IMR-90 (cell line): Measurements from ENCODE around the gene ARHGAP10. TPM values are rescaled to one million over a fixed set of nuclear protein-coding genes. Genes with fewer than 3 reads are reported as not detected.

ENCODE experiments used
- ATAC-seq: fragments of 200-7000 bp; cut with Tn5 transposase; 2 replicates; pipeline ENCODE4 v1.9.1; 2020; ENCODE audit warnings: low read depth, mild to moderate bottlenecking, moderate library complexity
- BruUV-seq: library from RNA; stranded (reverse); fragments of 400-500 nt; replicated peaks from 2 replicates; lab custom pipeline; 2021; lab: Mats Ljungman, UMichigan
- CTCF ChIA-PET: fragments of 300-600 bp; formaldehyde crosslinking; extraction: SDS; loops from one replicate; lab custom pipeline; 2021; ENCODE audit warnings: antibody characterized with exemption; lab: Yijun Ruan, JAX
- POLR2A ChIA-PET: fragments of 300-600 bp; sonication (Branson Sonifier 250); formaldehyde crosslinking; loops from one replicate; lab custom pipeline; 2022; ENCODE audit warnings: antibody characterized with exemption; ENCODE audit not compliant: unreplicated experiment; lab: Charles Lee
- DNase-seq: peaks from one replicate; pipeline ENCODE4 v3.0.0; 2013
- H2AFZ ChIP-seq: replicated peaks from 2 replicates; pipeline ENCODE3; 2013; ENCODE audit warnings: low read length, mild to moderate bottlenecking; ENCODE audit not compliant: poor library complexity
- H2AK5ac ChIP-seq: 2 replicates; pipeline ENCODE4 v1.6.1; 2013; ENCODE audit warnings: low read depth, low read length, inconsistent platforms
- H2AK9ac ChIP-seq: replicated peaks from 2 replicates; pipeline ENCODE3; 2013; ENCODE audit warnings: mild to moderate bottlenecking, low read depth, low read length, moderate library complexity; ENCODE audit not compliant: poor library complexity
- H2BK120ac ChIP-seq: 2 replicates; pipeline ENCODE4 v1.6.1; 2013; ENCODE audit warnings: low read depth, low read length, inconsistent platforms
- H2BK15ac ChIP-seq: 3 replicates; pipeline ENCODE4 v1.6.1; 2013; ENCODE audit warnings: low read depth, low read length, inconsistent platforms
- H2BK20ac ChIP-seq: 2 replicates; pipeline ENCODE4 v1.6.1; 2013; ENCODE audit warnings: low read depth, mild to moderate bottlenecking, inconsistent platforms, low read length, moderate library complexity
- H2BK5ac ChIP-seq: 2 replicates; pipeline ENCODE4 v1.6.1; 2013; ENCODE audit warnings: mild to moderate bottlenecking, low read depth, low read length, inconsistent platforms; ENCODE audit not compliant: poor library complexity, severe bottlenecking
- H3K14ac ChIP-seq: replicated peaks from 2 replicates; pipeline ENCODE4 v1.6.1; 2013; ENCODE audit warnings: low read depth, low read length, inconsistent platforms
- H3K18ac ChIP-seq: 2 replicates; pipeline ENCODE4 v1.6.1; 2013; ENCODE audit warnings: low read depth, low read length, control low read depth
- H3K23ac ChIP-seq: 2 replicates; pipeline ENCODE4 v1.6.1; 2013; ENCODE audit warnings: low read depth, low read length, inconsistent platforms
- H3K27ac ChIP-seq: 2 replicates; pipeline ENCODE4 v1.5.1; 2013; ENCODE audit warnings: mild to moderate bottlenecking, control low read depth, low read length; ENCODE audit not compliant: insufficient read depth
- H3K27me3 ChIP-seq: 2 replicates; pipeline ENCODE4 v1.6.1; 2013; ENCODE audit warnings: low read length; ENCODE audit not compliant: control insufficient read depth, insufficient read depth
- H3K36me3 ChIP-seq: 2 replicates; pipeline ENCODE4 v1.6.1; 2013; ENCODE audit warnings: low read length, mixed read lengths; ENCODE audit not compliant: control insufficient read depth, insufficient read depth
- H3K4ac ChIP-seq: 2 replicates; pipeline ENCODE4 v1.6.1; 2013; ENCODE audit warnings: low read depth, low read length, inconsistent platforms
- H3K4me1 ChIP-seq: 2 replicates; pipeline ENCODE4 v1.6.1; 2013; ENCODE audit warnings: low read length, mixed read lengths; ENCODE audit not compliant: control insufficient read depth, insufficient read depth
- H3K4me2 ChIP-seq: 2 replicates; pipeline ENCODE4 v1.6.1; 2013; ENCODE audit warnings: low read depth, mild to moderate bottlenecking, control low read depth, low read length, moderate library complexity
- H3K4me3 ChIP-seq: 2 replicates; pipeline ENCODE4 v1.5.1; 2013; ENCODE audit warnings: low read depth, mild to moderate bottlenecking, control low read depth, low read length, moderate library complexity; ENCODE audit not compliant: insufficient read depth
- H3K56ac ChIP-seq: 2 replicates; pipeline ENCODE4 v1.6.1; 2013; ENCODE audit warnings: low read length, inconsistent platforms; ENCODE audit not compliant: insufficient read depth; ENCODE audit errors: extremely low read depth
- H3K79me1 ChIP-seq, 2 experiments: 2 replicates each; pipeline ENCODE4 v1.6.1; 2013; ENCODE audit warnings: low read length in 2 of 2, inconsistent platforms in 1 of 2, low read depth in 1 of 2
- H3K9ac ChIP-seq: 2 replicates; pipeline ENCODE4 v1.6.1; 2013; ENCODE audit warnings: low read depth, low read length, control low read depth
- H3K9me1 ChIP-seq: 2 replicates; pipeline ENCODE4 v1.6.1; 2013; ENCODE audit warnings: low read length, inconsistent platforms; ENCODE audit not compliant: insufficient read depth
- H3K9me3 ChIP-seq: 2 replicates; pipeline ENCODE4 v1.6.1; 2013; ENCODE audit warnings: low read length; ENCODE audit not compliant: control insufficient read depth, insufficient read depth
- H4K20me1 ChIP-seq: 2 replicates; pipeline ENCODE4 v1.6.1; 2013; ENCODE audit warnings: low read length, inconsistent platforms; ENCODE audit not compliant: insufficient read depth
- H4K5ac ChIP-seq: 2 replicates; pipeline ENCODE4 v1.6.1; 2013; ENCODE audit warnings: mild to moderate bottlenecking, low read depth, low read length, control low read depth
- H4K8ac ChIP-seq, 2 experiments: 2 replicates each; pipeline ENCODE4 v1.6.1; 2013; ENCODE audit warnings: low read depth in 2 of 2, low read length in 2 of 2, control low read depth in 1 of 2, inconsistent platforms in 1 of 2
- H4K91ac ChIP-seq: 2 replicates; pipeline ENCODE4 v1.6.1; 2013; ENCODE audit warnings: low read depth, low read length, inconsistent platforms; ENCODE audit not compliant: insufficient read depth
- CEBPB ChIP-seq: IDR thresholded peaks from 2 replicates; pipeline ENCODE4 v1.6.1; 2012; ENCODE audit warnings: low read depth, low read length, improper control_type of control experiment
- CTCF ChIP-seq: conservative IDR thresholded peaks from 2 replicates; pipeline ENCODE4 v1.5.1; 2012; ENCODE audit warnings: mild to moderate bottlenecking, low read depth, low read length, improper control_type of control experiment
- MAZ ChIP-seq: IDR thresholded peaks from 2 replicates; pipeline ENCODE4 v1.6.1; 2012; ENCODE audit warnings: low read depth, mild to moderate bottlenecking, low read length, improper control_type of control experiment, moderate library complexity, borderline replicate concordance
- MXI1 ChIP-seq: IDR thresholded peaks from 2 replicates; pipeline ENCODE4 v1.6.1; 2012; ENCODE audit warnings: low read depth, mild to moderate bottlenecking, low read length, moderate library complexity, borderline replicate concordance
- NFE2L2 ChIP-seq: fragments of 150-350 bp; IDR thresholded peaks from 2 replicates; pipeline ENCODE4 v1.6.1; 2016; ENCODE audit warnings: low read depth, mild to moderate bottlenecking, low read length
- USF2 ChIP-seq: fragments of 150-350 bp; IDR thresholded peaks from 2 replicates; pipeline ENCODE4 v1.6.1; 2017; ENCODE audit warnings: mild to moderate bottlenecking, antibody characterized with exemption, low read length, low read depth
- WGBS, 2 experiments: methylation state at CpG; one replicate each; pipeline versions ENCODE4 v1.1.5 to v1.1.7; 2013; ENCODE audit warnings: missing lambda C conversion rate in 2 of 2; ENCODE audit not compliant: insufficient read length in 1 of 2; ENCODE audit errors: extremely low coverage in 2 of 2; 5-methylcytosine and 5-hydroxymethylcytosine counted together
- dilution Hi-C: fragments of 300-500 bp; cut with HindIII; formaldehyde crosslinking; loops from one replicate; pipeline ENCODE4 v1.14.3; 2018; ENCODE audit warnings: low sequenced_read_pairs; ENCODE audit not compliant: unreplicated experiment
- in situ Hi-C: fragments of 300-500 bp; cut with MboI; formaldehyde crosslinking; loops from 3 replicates; pipeline ENCODE4 v1.14.3; 2019; ENCODE audit warnings: low sequenced_read_pairs, inconsistent platforms, mixed read lengths
- intact Hi-C: fragments of 100-400 bp; cut with micrococcal nuclease; formaldehyde crosslinking; loops from 2 replicates; pipeline ENCODE4 v1.10.0; 2022
- polyA plus RNA-seq, 3 experiments: library from polyadenylated mRNA; depleted of rRNA; stranded (reverse); fragments of >200 nt; gene quantifications; 2 replicates each; pipeline ENCODE4 v1.2.3, GENCODE V29; 2012; ENCODE audit warnings: low replicate concordance in 1 of 3
- total RNA-seq: library from RNA; depleted of rRNA; stranded (reverse); fragments of >200 nt; gene quantifications from 2 replicates; pipeline ENCODE4 v1.2.3, GENCODE V29; 2012

Gene ARHGAP10
- total and polyA plus RNA-seq, 2 of the 4 experiments (the other 2 are of a cell fraction): 27.1 to 29.4 TPM

GRCh38 chr4:147836807-147837206 lies 104.9 kb downstream of the ARHGAP10 start:
- Histone ChIP-seq H3K56ac (no peak overlapping the region), H3K9me1 (peaks cover 17% of the 10 kb centered on the region), H3K4ac (no peak overlapping the region), H3K23ac (no peak overlapping the region), H4K5ac (0 out of 2 replicates have a peak overlapping the region, but pooled peaks have one; percentile 17), H2BK15ac (no peak overlapping the region), H3K27me3 (no peaks in the 10 kb centered on the region), H2AFZ (no peak overlapping the region), H2BK20ac (no peak overlapping the region), H3K18ac (no peak overlapping the region), H3K9me3 (peaks cover 5% of the 10 kb centered on the region; the same call in 1 of the 2 replicates), H3K14ac (no peak overlapping the region), H2AK5ac (no peak overlapping the region), H3K4me3 (no peak overlapping the region), H3K27ac (no peak overlapping the region), H2BK120ac (no peak overlapping the region), H4K20me1 (peaks cover 8% of the 10 kb centered on the region; the same call in 1 of the 2 replicates), H2BK5ac (no peak overlapping the region), H3K4me2 (no peak overlapping the region), H4K91ac (no peak overlapping the region), H2AK9ac (no peak overlapping the region), H3K9ac (no peak overlapping the region), H4K8ac (no peak overlapping the region), H3K79me1 (peaks cover 28 to 63% of the 10 kb centered on the region in 2 experiments), H3K4me1 (peaks cover 22% of the 10 kb centered on the region), H3K36me3 (no peaks in the 10 kb centered on the region)
- DNase-seq: no peak
- 100% methylated on average over 1 of the region's 6 CpGs for WGBS, 2 experiments
- ChIA-PET CTCF (interaction anchor here (0.6 to 1.4 kb wide), 2 partner anchors 11 to 123 kb away, joined by 3 to 4 read pairs; no protein-coding TSS in a partner anchor), POLR2A (no interaction called here)
- TF ChIP-seq CEBPB (0 out of 2 replicates have a peak, but pooled peaks have one; percentile 0), MAZ (no peak), NFE2L2 (no peak), MXI1 (no peak), CTCF (no peak), USF2 (no peak)
- intact Hi-C loops: no loop called here
- in situ Hi-C loops: no loop called here
- no peak for ATAC-seq
- no TSS peak for BruUV-seq
- dilution Hi-C loops: no loop called here
